Activated naive CD4-positive, alpha-beta T cell treated with anti-CD3 and anti-CD28 coated beads, Interleukin-2, amount 50 U/mL, for 72 hours (primary cell): ENCODE measurements around the gene TNNT2. TPM values are rescaled to one million over a fixed set of nuclear protein-coding genes. Genes with fewer than 3 reads are reported as not detected.

Experiments used
- ATAC-seq, 2 donors: fragments of 150-1000 bp; cut with Tn5 transposase; 2 replicates each; pipeline ENCODE4 v1.10.0; 2021; ENCODE audit warnings: mild to moderate bottlenecking in 2 of 2, moderate library complexity in 2 of 2
- DNase-seq, 2 donors: peaks; one replicate each; pipeline ENCODE4 v3.0.0; 2021 to 2022; ENCODE audit warnings: low spot score in 2 of 2
- H3K27ac Mint-ChIP-seq, 2 donors: one replicate each; pipeline ENCODE4 v1.8.0; 2022; ENCODE audit warnings: mild to moderate bottlenecking in 2 of 2, mixed read lengths in 2 of 2
- H3K36me3 Mint-ChIP-seq, 2 donors: one replicate each; pipeline ENCODE4 v1.8.0; 2022; ENCODE audit warnings: mixed read lengths in 2 of 2
- H3K9me3 Mint-ChIP-seq, 2 donors: one replicate each; pipeline ENCODE4 v1.8.0; 2022; ENCODE audit warnings: mixed read lengths in 2 of 2
- total RNA-seq, 2 donors: library from RNA; stranded (reverse); gene quantifications; one replicate each; pipeline ENCODE4 v1.2.3, GENCODE V29; 2022

The TNNT2 gene
- not detected for total RNA-seq

- ATAC-seq (no peak), DNase-seq (no peak)
- Mint-ChIP-seq H3K36me3 (no peaks in the 10 kb centered on the region), H3K27ac (no peak within 1 kb of the TSS), H3K9me3 (no peaks in the 10 kb centered on the region)
Observed at GRCh38 chr1:201377611-201378092, at the start of gene TNNT2. Gene TNNT2 (minus strand): TSS chr1:201377680. CDS start chr1:201373254, 4,426 bp downstream.

- ATAC-seq: peak; percentile 67 to 69
- no peaks in the 10 kb centered on the region for H3K36me3 Mint-ChIP-seq
- H3K9me3 Mint-ChIP-seq: no peaks in the 10 kb centered on the region
- no peak for DNase-seq
- H3K27ac Mint-ChIP-seq: no peak overlapping the region
Observed at GRCh38 chr1:201426479-201427310, 49.2 kb upstream of the TNNT2 start.

- no peaks in the 10 kb centered on the region for H3K36me3 Mint-ChIP-seq
- H3K9me3 Mint-ChIP-seq: no peaks in the 10 kb centered on the region
- no peak overlapping the region for H3K27ac Mint-ChIP-seq
- DNase-seq (no peak), ATAC-seq (no peak)
Observed at GRCh38 chr1:201424146-201424545, 46.7 kb upstream of the TNNT2 start.

- DNase-seq: no peak
- Mint-ChIP-seq H3K27ac (no peak overlapping the region), H3K36me3 (no peaks in the 10 kb centered on the region)
Observed at GRCh38 chr1:201423655-201424054, 46.2 kb upstream of the TNNT2 start.

GRCh38 chr1:201422436-201423030 lies 45.1 kb upstream of the TNNT2 start:
- DNase-seq: no peak
- H3K27ac Mint-ChIP-seq: peak overlapping the region in 1 of 2 donors; percentile 81
- H3K9me3 Mint-ChIP-seq: no peaks in the 10 kb centered on the region
- ATAC-seq: no peak
- no peaks in the 10 kb centered on the region for H3K36me3 Mint-ChIP-seq

More at GRCh38 chr1:201423655-201424054, 46.2 kb upstream of the TNNT2 start:
- H3K9me3 Mint-ChIP-seq: no peaks in the 10 kb centered on the region
- no peak for ATAC-seq

- ATAC-seq (no peak), DNase-seq (no peak)
- no peaks in the 10 kb centered on the region for H3K36me3 Mint-ChIP-seq
Observed at GRCh38 chr1:201422026-201422425, 44.5 kb upstream of the TNNT2 start.

GRCh38 chr1:201421041-201421440 lies 43.6 kb upstream of the TNNT2 start:
- no peak overlapping the region for H3K27ac Mint-ChIP-seq
- ATAC-seq (no peak), DNase-seq (no peak)

More at GRCh38 chr1:201422026-201422425, 44.5 kb upstream of the TNNT2 start:
- H3K27ac Mint-ChIP-seq: no peak overlapping the region
- no peaks in the 10 kb centered on the region for H3K9me3 Mint-ChIP-seq

GRCh38 chr1:201420608-201421002 lies 43.1 kb upstream of the TNNT2 start:
- Mint-ChIP-seq H3K27ac (no peak overlapping the region), H3K9me3 (no peaks in the 10 kb centered on the region), H3K36me3 (no peaks in the 10 kb centered on the region)
- ATAC-seq (no peak), DNase-seq (no peak)

More at GRCh38 chr1:201421041-201421440, 43.6 kb upstream of the TNNT2 start:
- Mint-ChIP-seq H3K36me3 (no peaks in the 10 kb centered on the region), H3K9me3 (no peaks in the 10 kb centered on the region)

GRCh38 chr1:201419746-201420607 lies 42.5 kb upstream of the TNNT2 start:
- Mint-ChIP-seq H3K9me3 (no peaks in the 10 kb centered on the region), H3K27ac (no peak overlapping the region), H3K36me3 (no peaks in the 10 kb centered on the region)
- no peak for DNase-seq
- ATAC-seq: no peak

- Mint-ChIP-seq H3K36me3 (no peaks in the 10 kb centered on the region), H3K9me3 (no peaks in the 10 kb centered on the region), H3K27ac (no peak overlapping the region)
- ATAC-seq (no peak), DNase-seq (no peak)
Observed at GRCh38 chr1:201419256-201419655, 41.8 kb upstream of the TNNT2 start.

GRCh38 chr1:201418461-201418860 lies 41.0 kb upstream of the TNNT2 start:
- H3K27ac Mint-ChIP-seq: no peak overlapping the region
- H3K9me3 Mint-ChIP-seq: no peaks in the 10 kb centered on the region
- DNase-seq (no peak), ATAC-seq (no peak)
- no peaks in the 10 kb centered on the region for H3K36me3 Mint-ChIP-seq

- no peak overlapping the region for H3K27ac Mint-ChIP-seq
- no peaks in the 10 kb centered on the region for H3K36me3 Mint-ChIP-seq
- no peaks in the 10 kb centered on the region for H3K9me3 Mint-ChIP-seq
- DNase-seq (no peak), ATAC-seq (no peak)
Observed at GRCh38 chr1:201414051-201414738, 36.7 kb upstream of the TNNT2 start.

- H3K36me3 Mint-ChIP-seq: no peaks in the 10 kb centered on the region
- DNase-seq (no peak), ATAC-seq (no peak)
- no peaks in the 10 kb centered on the region for H3K9me3 Mint-ChIP-seq
- H3K27ac Mint-ChIP-seq: no peak overlapping the region
Observed at GRCh38 chr1:201411292-201411691, 33.8 kb upstream of the TNNT2 start.

- DNase-seq (no peak), ATAC-seq (no peak)
- no peak overlapping the region for H3K27ac Mint-ChIP-seq
- no peaks in the 10 kb centered on the region for H3K9me3 Mint-ChIP-seq
- no peaks in the 10 kb centered on the region for H3K36me3 Mint-ChIP-seq
Observed at GRCh38 chr1:201409440-201409839, 32.0 kb upstream of the TNNT2 start.

GRCh38 chr1:201408834-201409200 lies 31.3 kb upstream of the TNNT2 start:
- H3K36me3 Mint-ChIP-seq: no peaks in the 10 kb centered on the region
- DNase-seq (no peak), ATAC-seq (no peak)
- H3K27ac Mint-ChIP-seq: no peak overlapping the region
- no peaks in the 10 kb centered on the region for H3K9me3 Mint-ChIP-seq

GRCh38 chr1:201408176-201408833 lies 30.8 kb upstream of the TNNT2 start:
- no peak overlapping the region for H3K27ac Mint-ChIP-seq
- H3K9me3 Mint-ChIP-seq: no peaks in the 10 kb centered on the region
- H3K36me3 Mint-ChIP-seq: no peaks in the 10 kb centered on the region
- DNase-seq: peak; percentile 69 to 83
- ATAC-seq: peak; percentile 64 to 79
